ENCODE data around the gene DMAP1.

DMAP1 gene

GRCh38 chr1:44218503-44219300, 5.4 kb downstream of the DMAP1 start:
- Histone ChIP-seq H3K36me3 (ENCODE audit: insufficient read depth, low read length) (peaks cover 58% of the 10 kb centered on the region), H3K27me3 (ENCODE audit: control insufficient read depth, insufficient read depth, low read length) (no peaks in the 10 kb centered on the region), H3K4me2 (ENCODE audit: low read length) (no peak overlapping the region), H3K4me3 (ENCODE audit: low read length) (no peak overlapping the region), H3K9me3 (replicated peaks; ENCODE audit: low read length) (no peaks in the 10 kb centered on the region), H3K9ac (ENCODE audit: low read depth, low read length) (no peak overlapping the region), H3K4me1 (ENCODE audit: control insufficient read depth, insufficient read depth, low read length) (peaks cover 17% of the 10 kb centered on the region)

GRCh38 chr1:44219301-44219626, 6.0 kb downstream of the DMAP1 start:
- Histone ChIP-seq H3K27me3 (ENCODE audit: control insufficient read depth, insufficient read depth, low read length) (no peaks in the 10 kb centered on the region), H3K4me3 (ENCODE audit: low read length) (no peak overlapping the region), H3K9ac (ENCODE audit: low read depth, low read length) (no peak overlapping the region), H3K4me2 (ENCODE audit: low read length) (no peak overlapping the region), H3K9me3 (replicated peaks; ENCODE audit: low read length) (no peaks in the 10 kb centered on the region), H3K36me3 (ENCODE audit: insufficient read depth, low read length) (peaks cover 58% of the 10 kb centered on the region), H3K4me1 (ENCODE audit: control insufficient read depth, insufficient read depth, low read length) (peaks cover 12% of the 10 kb centered on the region)

- Histone ChIP-seq H3K4me1 (ENCODE audit: control insufficient read depth, insufficient read depth, low read length) (peaks cover 11% of the 10 kb centered on the region), H3K4me2 (ENCODE audit: low read length) (no peak overlapping the region), H3K4me3 (ENCODE audit: low read length) (no peak overlapping the region), H3K36me3 (ENCODE audit: insufficient read depth, low read length) (peaks cover 50% of the 10 kb centered on the region), H3K27me3 (ENCODE audit: control insufficient read depth, insufficient read depth, low read length) (no peaks in the 10 kb centered on the region), H3K9me3 (replicated peaks; ENCODE audit: low read length) (no peaks in the 10 kb centered on the region), H3K9ac (ENCODE audit: low read depth, low read length) (no peak overlapping the region)
Measured at GRCh38 chr1:44220001-44220751, 6.9 kb downstream of the DMAP1 start.

GRCh38 chr1:44220755-44221154, 7.5 kb downstream of the DMAP1 start:
- no peaks in the 10 kb centered on the region for H3K9me3 ChIP-seq (replicated peaks; ENCODE audit: low read length)
- peaks cover 11% of the 10 kb centered on the region for H3K4me1 ChIP-seq (ENCODE audit: control insufficient read depth, insufficient read depth, low read length)
- no peak overlapping the region for H3K9ac ChIP-seq (ENCODE audit: low read depth, low read length)
- H3K4me3 ChIP-seq (ENCODE audit: low read length): no peak overlapping the region
- H3K36me3 ChIP-seq (ENCODE audit: insufficient read depth, low read length): peaks cover 44% of the 10 kb centered on the region
- H3K27me3 ChIP-seq (ENCODE audit: control insufficient read depth, insufficient read depth, low read length): no peaks in the 10 kb centered on the region
- no peak overlapping the region for H3K4me2 ChIP-seq (ENCODE audit: low read length)

GRCh38 chr1:44221769-44222168, 8.5 kb downstream of the DMAP1 start:
- Histone ChIP-seq H3K4me3 (ENCODE audit: low read length) (no peak overlapping the region), H3K27me3 (ENCODE audit: control insufficient read depth, insufficient read depth, low read length) (no peaks in the 10 kb centered on the region), H3K9me3 (replicated peaks; ENCODE audit: low read length) (no peaks in the 10 kb centered on the region), H3K9ac (ENCODE audit: low read depth, low read length) (no peak overlapping the region), H3K36me3 (ENCODE audit: insufficient read depth, low read length) (peaks cover 41% of the 10 kb centered on the region), H3K4me1 (ENCODE audit: control insufficient read depth, insufficient read depth, low read length) (peaks cover 11% of the 10 kb centered on the region), H3K4me2 (ENCODE audit: low read length) (no peak overlapping the region)

- H3K36me3 ChIP-seq (ENCODE audit: insufficient read depth, low read length): peaks cover 41% of the 10 kb centered on the region
- H3K4me2 ChIP-seq (ENCODE audit: low read length): no peak overlapping the region
- no peaks in the 10 kb centered on the region for H3K9me3 ChIP-seq (replicated peaks; ENCODE audit: low read length)
- H3K4me1 ChIP-seq (ENCODE audit: control insufficient read depth, insufficient read depth, low read length): peaks cover 11% of the 10 kb centered on the region
- H3K27me3 ChIP-seq (ENCODE audit: control insufficient read depth, insufficient read depth, low read length): no peaks in the 10 kb centered on the region
- H3K9ac ChIP-seq (ENCODE audit: low read depth, low read length): no peak overlapping the region
- no peak overlapping the region for H3K4me3 ChIP-seq (ENCODE audit: low read length)
Measured at GRCh38 chr1:44222397-44223186, 9.3 kb downstream of the DMAP1 start.

- Histone ChIP-seq H3K4me3 (ENCODE audit: low read length) (no peak overlapping the region), H3K4me2 (ENCODE audit: low read length) (no peak overlapping the region), H3K4me1 (ENCODE audit: control insufficient read depth, insufficient read depth, low read length) (peaks cover 11% of the 10 kb centered on the region), H3K9me3 (replicated peaks; ENCODE audit: low read length) (no peaks in the 10 kb centered on the region), H3K27me3 (ENCODE audit: control insufficient read depth, insufficient read depth, low read length) (no peaks in the 10 kb centered on the region), H3K36me3 (ENCODE audit: insufficient read depth, low read length) (peaks cover 40% of the 10 kb centered on the region), H3K9ac (ENCODE audit: low read depth, low read length) (no peak overlapping the region)
Measured at GRCh38 chr1:44223187-44223610, 9.9 kb downstream of the DMAP1 start.

- no peaks in the 10 kb centered on the region for H3K27me3 ChIP-seq (ENCODE audit: control insufficient read depth, insufficient read depth, low read length)
- H3K4me1 ChIP-seq (ENCODE audit: control insufficient read depth, insufficient read depth, low read length): peaks cover 2% of the 10 kb centered on the region
- H3K9ac ChIP-seq (ENCODE audit: low read depth, low read length): no peak overlapping the region
- H3K4me2 ChIP-seq (ENCODE audit: low read length): no peak overlapping the region
- H3K4me3 ChIP-seq (ENCODE audit: low read length): no peak overlapping the region
- H3K9me3 ChIP-seq (replicated peaks; ENCODE audit: low read length): no peaks in the 10 kb centered on the region
- peaks cover 15% of the 10 kb centered on the region for H3K36me3 ChIP-seq (ENCODE audit: insufficient read depth, low read length)
Measured at GRCh38 chr1:44225761-44226160, 12.5 kb downstream of the DMAP1 start.

- H3K36me3 ChIP-seq (ENCODE audit: insufficient read depth, low read length): peaks cover 8% of the 10 kb centered on the region
- H3K4me3 ChIP-seq (ENCODE audit: low read length): no peak overlapping the region
- no peak overlapping the region for H3K9ac ChIP-seq (ENCODE audit: low read depth, low read length)
- H3K9me3 ChIP-seq (replicated peaks; ENCODE audit: low read length): no peaks in the 10 kb centered on the region
- no peaks in the 10 kb centered on the region for H3K27me3 ChIP-seq (ENCODE audit: control insufficient read depth, insufficient read depth, low read length)
- H3K4me2 ChIP-seq (ENCODE audit: low read length): no peak overlapping the region
- no peaks in the 10 kb centered on the region for H3K4me1 ChIP-seq (ENCODE audit: control insufficient read depth, insufficient read depth, low read length)
Measured at GRCh38 chr1:44227211-44227610, 13.9 kb downstream of the DMAP1 start.

- no peaks in the 10 kb centered on the region for H3K9me3 ChIP-seq (replicated peaks; ENCODE audit: low read length)
- peaks cover 8% of the 10 kb centered on the region for H3K36me3 ChIP-seq (ENCODE audit: insufficient read depth, low read length)
- no peak overlapping the region for H3K9ac ChIP-seq (ENCODE audit: low read depth, low read length)
- H3K4me2 ChIP-seq (ENCODE audit: low read length): no peak overlapping the region
- H3K27me3 ChIP-seq (ENCODE audit: control insufficient read depth, insufficient read depth, low read length): no peaks in the 10 kb centered on the region
- H3K4me3 ChIP-seq (ENCODE audit: low read length): no peak overlapping the region
- H3K4me1 ChIP-seq (ENCODE audit: control insufficient read depth, insufficient read depth, low read length): no peaks in the 10 kb centered on the region
Measured at GRCh38 chr1:44228218-44228617, 14.9 kb downstream of the DMAP1 start.

GRCh38 chr1:44229435-44230167, 16.3 kb downstream of the DMAP1 start:
- no peak overlapping the region for H3K9ac ChIP-seq (ENCODE audit: low read depth, low read length)
- no peak overlapping the region for H3K4me2 ChIP-seq (ENCODE audit: low read length)
- H3K36me3 ChIP-seq (ENCODE audit: insufficient read depth, low read length): peaks cover 8% of the 10 kb centered on the region
- H3K27me3 ChIP-seq (ENCODE audit: control insufficient read depth, insufficient read depth, low read length): no peaks in the 10 kb centered on the region
- H3K4me3 ChIP-seq (ENCODE audit: low read length): no peak overlapping the region
- no peaks in the 10 kb centered on the region for H3K9me3 ChIP-seq (replicated peaks; ENCODE audit: low read length)
- H3K4me1 ChIP-seq (ENCODE audit: control insufficient read depth, insufficient read depth, low read length): no peaks in the 10 kb centered on the region
